Measurements from ENCODE around the gene GRIFIN. TPM values are rescaled to one million over a fixed set of nuclear protein-coding genes. Genes with fewer than 3 reads are reported as not detected.
A peak's percentile ranks its signal among the peaks of the same experiment; 100 is the strongest.

Gene GRIFIN
- total and polyA plus RNA-seq, 2 donors (not counting 1 experiment from before 2014, with no cell fraction given), result not detected

- Mint-ChIP-seq H3K4me1 (peaks cover 72% of the 10 kb centered on the region), H3K9me3 (ENCODE audit: insufficient read depth) (no peaks in the 10 kb centered on the region), H3K4me3 (peak overlapping the region; percentile 85), H3K27me3 (no peaks in the 10 kb centered on the region), H3K27ac (peak overlapping the region; percentile 73)
- CTCF ChIA-PET, result interaction anchor here (1.4 to 3.0 kb wide), 2 partner anchors 14 to 46 kb away, joined by 3 to 23 read pairs; no protein-coding TSS in a partner anchor
- Histone ChIP-seq H4K20me1 (ENCODE audit: control insufficient read depth, insufficient read depth, low read length, poor library complexity, severe bottlenecking) (peaks cover 87% of the 10 kb centered on the region), H3K4me2 (replicated peaks; ENCODE audit: low read depth, low read length, poor library complexity, severe bottlenecking) (peak overlapping the region; percentile 85), H3K4me3 (ENCODE audit: control extremely low read depth in 1 of 5, extremely low read depth in 1 of 5, insufficient read depth in 1 of 5, low read depth in 2 of 5, low read length in 4 of 5) (peak overlapping the region in 4 of 5 experiments; percentile 0 to 100 (median 98)), H2AFZ (ENCODE audit: insufficient read depth, low read depth, low read length, poor library complexity, severe bottlenecking) (no peak overlapping the region), H3K27me3 (replicated peaks in 1 of 4; ENCODE audit: control extremely low read depth in 1 of 4, control insufficient read depth in 3 of 4, insufficient read depth in 4 of 4, low read length in 3 of 4) (no peaks in the 10 kb centered on the region), H3K27ac (ENCODE audit: low read length in 2 of 2) (peak overlapping the region; percentile 37 to 61), H3K9me3 (ENCODE audit: control extremely low read depth in 1 of 3, control insufficient read depth in 2 of 3, insufficient read depth in 1 of 3, low read length in 2 of 3) (no peaks in the 10 kb centered on the region), H3K9ac (ENCODE audit: low read length) (peak overlapping the region; percentile 90), H3K79me2 (ENCODE audit: control insufficient read depth, insufficient read depth, low read length) (peaks cover 70% of the 10 kb centered on the region), H3K36me3 (replicated peaks in 1 of 2; ENCODE audit: control extremely low read depth in 1 of 2, control insufficient read depth in 1 of 2, extremely low read depth in 1 of 2, insufficient read depth in 2 of 2, low read length in 1 of 2) (peaks cover 0 to 73% of the 10 kb centered on the region in 2 experiments), H3K4me1 (ENCODE audit: control insufficient read depth in 2 of 2, insufficient read depth in 2 of 2, low read length in 2 of 2) (peaks cover 77 to 81% of the 10 kb centered on the region in 2 donors)
- POLR2A ChIA-PET, result interaction anchor here (14.9 kb wide), 1 partner anchor 14 kb away, joined by 340 read pairs; no protein-coding TSS in a partner anchor
- DNase-seq (peak; percentile 60), ATAC-seq (ENCODE audit: low read depth) (no peak)
- intact Hi-C loops (cut with micrococcal nuclease), result loop anchor here (5.0 kb wide), 1 partner anchor 108 kb away; the partner anchor contains the start of gene TTYH3
- no peak for TF ChIP-seq EZH2 (IDR thresholded peaks at IDR 0.05; ENCODE audit: borderline replicate concordance, insufficient read depth, low read depth, low read length, poor library complexity, severe bottlenecking)
- TF ChIP-seq, protein P1, sequence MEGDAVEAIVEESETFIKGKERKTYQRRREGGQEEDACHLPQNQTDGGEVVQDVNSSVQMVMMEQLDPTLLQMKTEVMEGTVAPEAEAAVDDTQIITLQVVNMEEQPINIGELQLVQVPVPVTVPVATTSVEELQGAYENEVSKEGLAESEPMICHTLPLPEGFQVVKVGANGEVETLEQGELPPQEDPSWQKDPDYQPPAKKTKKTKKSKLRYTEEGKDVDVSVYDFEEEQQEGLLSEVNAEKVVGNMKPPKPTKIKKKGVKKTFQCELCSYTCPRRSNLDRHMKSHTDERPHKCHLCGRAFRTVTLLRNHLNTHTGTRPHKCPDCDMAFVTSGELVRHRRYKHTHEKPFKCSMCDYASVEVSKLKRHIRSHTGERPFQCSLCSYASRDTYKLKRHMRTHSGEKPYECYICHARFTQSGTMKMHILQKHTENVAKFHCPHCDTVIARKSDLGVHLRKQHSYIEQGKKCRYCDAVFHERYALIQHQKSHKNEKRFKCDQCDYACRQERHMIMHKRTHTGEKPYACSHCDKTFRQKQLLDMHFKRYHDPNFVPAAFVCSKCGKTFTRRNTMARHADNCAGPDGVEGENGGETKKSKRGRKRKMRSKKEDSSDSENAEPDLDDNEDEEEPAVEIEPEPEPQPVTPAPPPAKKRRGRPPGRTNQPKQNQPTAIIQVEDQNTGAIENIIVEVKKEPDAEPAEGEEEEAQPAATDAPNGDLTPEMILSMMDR (IDR thresholded peaks at IDR 0.05), result no peak
- 66% methylated on average over 29 of the region's 51 CpGs for WGBS (ENCODE audit: insufficient coverage)
Measured at GRCh38 chr7:2523941-2524807, 48.0 kb upstream of the GRIFIN start.
